IMR-90 (cell line): ENCODE results near the gene USO1. TPM values are rescaled to one million over a fixed set of nuclear protein-coding genes. Genes with fewer than 3 reads are reported as not detected.

Source experiments
- ATAC-seq: fragments of 200-7000 bp; cut with Tn5 transposase; 2 replicates; pipeline ENCODE4 v1.9.1; 2020; ENCODE audit warnings: low read depth, mild to moderate bottlenecking, moderate library complexity
- BruUV-seq: library from RNA; stranded (reverse); fragments of 400-500 nt; replicated peaks from 2 replicates; lab custom pipeline; 2021; lab: Mats Ljungman, UMichigan
- CTCF ChIA-PET: fragments of 300-600 bp; formaldehyde crosslinking; extraction: SDS; loops from one replicate; lab custom pipeline; 2021; ENCODE audit warnings: antibody characterized with exemption; lab: Yijun Ruan, JAX
- POLR2A ChIA-PET: fragments of 300-600 bp; sonication (Branson Sonifier 250); formaldehyde crosslinking; loops from one replicate; lab custom pipeline; 2022; ENCODE audit warnings: antibody characterized with exemption; ENCODE audit not compliant: unreplicated experiment; lab: Charles Lee
- DNase-seq: peaks from one replicate; pipeline ENCODE4 v3.0.0; 2013
- H2AFZ ChIP-seq: replicated peaks from 2 replicates; pipeline ENCODE3; 2013; ENCODE audit warnings: low read length, mild to moderate bottlenecking; ENCODE audit not compliant: poor library complexity
- H2AK5ac ChIP-seq: 2 replicates; pipeline ENCODE4 v1.6.1; 2013; ENCODE audit warnings: low read depth, low read length, inconsistent platforms
- H2AK9ac ChIP-seq: replicated peaks from 2 replicates; pipeline ENCODE3; 2013; ENCODE audit warnings: mild to moderate bottlenecking, low read depth, low read length, moderate library complexity; ENCODE audit not compliant: poor library complexity
- H2BK120ac ChIP-seq: 2 replicates; pipeline ENCODE4 v1.6.1; 2013; ENCODE audit warnings: low read depth, low read length, inconsistent platforms
- H2BK15ac ChIP-seq: 3 replicates; pipeline ENCODE4 v1.6.1; 2013; ENCODE audit warnings: low read depth, low read length, inconsistent platforms
- H2BK20ac ChIP-seq: 2 replicates; pipeline ENCODE4 v1.6.1; 2013; ENCODE audit warnings: low read depth, mild to moderate bottlenecking, inconsistent platforms, low read length, moderate library complexity
- H2BK5ac ChIP-seq: 2 replicates; pipeline ENCODE4 v1.6.1; 2013; ENCODE audit warnings: mild to moderate bottlenecking, low read depth, low read length, inconsistent platforms; ENCODE audit not compliant: poor library complexity, severe bottlenecking
- H3K14ac ChIP-seq: replicated peaks from 2 replicates; pipeline ENCODE4 v1.6.1; 2013; ENCODE audit warnings: low read depth, low read length, inconsistent platforms
- H3K18ac ChIP-seq: 2 replicates; pipeline ENCODE4 v1.6.1; 2013; ENCODE audit warnings: low read depth, low read length, control low read depth
- H3K23ac ChIP-seq: 2 replicates; pipeline ENCODE4 v1.6.1; 2013; ENCODE audit warnings: low read depth, low read length, inconsistent platforms
- H3K27ac ChIP-seq: 2 replicates; pipeline ENCODE4 v1.5.1; 2013; ENCODE audit warnings: mild to moderate bottlenecking, control low read depth, low read length; ENCODE audit not compliant: insufficient read depth
- H3K27me3 ChIP-seq: 2 replicates; pipeline ENCODE4 v1.6.1; 2013; ENCODE audit warnings: low read length; ENCODE audit not compliant: control insufficient read depth, insufficient read depth
- H3K36me3 ChIP-seq: 2 replicates; pipeline ENCODE4 v1.6.1; 2013; ENCODE audit warnings: low read length, mixed read lengths; ENCODE audit not compliant: control insufficient read depth, insufficient read depth
- H3K4ac ChIP-seq: 2 replicates; pipeline ENCODE4 v1.6.1; 2013; ENCODE audit warnings: low read depth, low read length, inconsistent platforms
- H3K4me1 ChIP-seq: 2 replicates; pipeline ENCODE4 v1.6.1; 2013; ENCODE audit warnings: low read length, mixed read lengths; ENCODE audit not compliant: control insufficient read depth, insufficient read depth
- H3K4me2 ChIP-seq: 2 replicates; pipeline ENCODE4 v1.6.1; 2013; ENCODE audit warnings: low read depth, mild to moderate bottlenecking, control low read depth, low read length, moderate library complexity
- H3K4me3 ChIP-seq: 2 replicates; pipeline ENCODE4 v1.5.1; 2013; ENCODE audit warnings: low read depth, mild to moderate bottlenecking, control low read depth, low read length, moderate library complexity; ENCODE audit not compliant: insufficient read depth
- H3K56ac ChIP-seq: 2 replicates; pipeline ENCODE4 v1.6.1; 2013; ENCODE audit warnings: low read length, inconsistent platforms; ENCODE audit not compliant: insufficient read depth; ENCODE audit errors: extremely low read depth
- H3K79me1 ChIP-seq, 2 experiments: 2 replicates each; pipeline ENCODE4 v1.6.1; 2013; ENCODE audit warnings: low read length in 2 of 2, inconsistent platforms in 1 of 2, low read depth in 1 of 2
- H3K9ac ChIP-seq: 2 replicates; pipeline ENCODE4 v1.6.1; 2013; ENCODE audit warnings: low read depth, low read length, control low read depth
- H3K9me1 ChIP-seq: 2 replicates; pipeline ENCODE4 v1.6.1; 2013; ENCODE audit warnings: low read length, inconsistent platforms; ENCODE audit not compliant: insufficient read depth
- H3K9me3 ChIP-seq: 2 replicates; pipeline ENCODE4 v1.6.1; 2013; ENCODE audit warnings: low read length; ENCODE audit not compliant: control insufficient read depth, insufficient read depth
- H4K20me1 ChIP-seq: 2 replicates; pipeline ENCODE4 v1.6.1; 2013; ENCODE audit warnings: low read length, inconsistent platforms; ENCODE audit not compliant: insufficient read depth
- H4K5ac ChIP-seq: 2 replicates; pipeline ENCODE4 v1.6.1; 2013; ENCODE audit warnings: mild to moderate bottlenecking, low read depth, low read length, control low read depth
- H4K8ac ChIP-seq, 2 experiments: 2 replicates each; pipeline ENCODE4 v1.6.1; 2013; ENCODE audit warnings: low read depth in 2 of 2, low read length in 2 of 2, control low read depth in 1 of 2, inconsistent platforms in 1 of 2
- H4K91ac ChIP-seq: 2 replicates; pipeline ENCODE4 v1.6.1; 2013; ENCODE audit warnings: low read depth, low read length, inconsistent platforms; ENCODE audit not compliant: insufficient read depth
- MXI1 ChIP-seq: IDR thresholded peaks from 2 replicates; pipeline ENCODE4 v1.6.1; 2012; ENCODE audit warnings: low read depth, mild to moderate bottlenecking, low read length, moderate library complexity, borderline replicate concordance
- WGBS, 2 experiments: methylation state at CpG; one replicate each; pipeline versions ENCODE4 v1.1.5 to v1.1.7; 2013; ENCODE audit warnings: missing lambda C conversion rate in 2 of 2; ENCODE audit not compliant: insufficient read length in 1 of 2; ENCODE audit errors: extremely low coverage in 2 of 2; 5-methylcytosine and 5-hydroxymethylcytosine counted together
- dilution Hi-C: fragments of 300-500 bp; cut with HindIII; formaldehyde crosslinking; loops from one replicate; pipeline ENCODE4 v1.14.3; 2018; ENCODE audit warnings: low sequenced_read_pairs; ENCODE audit not compliant: unreplicated experiment
- in situ Hi-C: fragments of 300-500 bp; cut with MboI; formaldehyde crosslinking; loops from 3 replicates; pipeline ENCODE4 v1.14.3; 2019; ENCODE audit warnings: low sequenced_read_pairs, inconsistent platforms, mixed read lengths
- intact Hi-C: fragments of 100-400 bp; cut with micrococcal nuclease; formaldehyde crosslinking; loops from 2 replicates; pipeline ENCODE4 v1.10.0; 2022
- polyA plus RNA-seq, 3 experiments: library from polyadenylated mRNA; depleted of rRNA; stranded (reverse); fragments of >200 nt; gene quantifications; 2 replicates each; pipeline ENCODE4 v1.2.3, GENCODE V29; 2012; ENCODE audit warnings: low replicate concordance in 1 of 3
- total RNA-seq: library from RNA; depleted of rRNA; stranded (reverse); fragments of >200 nt; gene quantifications from 2 replicates; pipeline ENCODE4 v1.2.3, GENCODE V29; 2012

The USO1 gene
- total and polyA plus RNA-seq, 2 of the 4 experiments (the other 2 are of a cell fraction), result 63.7 to 121 TPM

DNA sequence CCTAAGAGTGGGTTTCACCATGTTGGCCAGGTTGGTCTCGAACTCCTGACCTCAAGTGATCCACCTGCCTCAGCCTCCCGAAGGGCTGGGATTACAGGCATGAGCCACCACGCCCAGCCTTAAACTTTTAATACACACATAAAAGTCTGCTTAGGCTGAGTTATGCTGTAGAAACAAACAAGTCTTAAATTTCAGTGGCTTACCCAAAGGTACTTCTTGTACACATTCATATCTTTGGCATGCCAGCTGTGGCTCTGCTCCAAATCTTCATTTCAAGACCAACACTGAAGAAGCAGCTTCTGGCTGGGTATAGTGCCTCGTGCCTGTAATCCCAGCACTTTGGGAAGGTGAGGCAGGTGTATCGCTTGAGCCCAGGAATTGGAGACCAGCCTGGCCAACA lies 97.6 kb downstream of the USO1 start:
- H3K9me1 ChIP-seq, result no peaks in the 10 kb centered on the region
- no peak overlapping the region for H3K18ac ChIP-seq
- no peak overlapping the region for H2AK5ac ChIP-seq
- ChIA-PET POLR2A (no interaction called here), CTCF (no interaction called here)
- dilution Hi-C loops (no loop called here), in situ Hi-C loops (no loop called here), intact Hi-C loops (no loop called here)
- H4K91ac ChIP-seq, result no peak overlapping the region
- no CpG with 5 or more reads among the region's 5 CpGs for WGBS, 2 experiments
- no peaks in the 10 kb centered on the region for H3K27me3 ChIP-seq
- no peaks in the 10 kb centered on the region for H3K79me1 ChIP-seq
- H3K14ac ChIP-seq, result no peak overlapping the region
- no peak overlapping the region for H3K23ac ChIP-seq
- no peak overlapping the region for H2BK20ac ChIP-seq
- no peaks in the 10 kb centered on the region for H3K9me3 ChIP-seq
- no peak overlapping the region for H2BK5ac ChIP-seq
- H3K4ac ChIP-seq, result no peak overlapping the region
- H3K27ac ChIP-seq, result no peak overlapping the region
- no peak overlapping the region for H3K4me3 ChIP-seq
- H2AFZ ChIP-seq, result no peak overlapping the region
- H2BK120ac ChIP-seq, result no peak overlapping the region
- no peak overlapping the region for H3K56ac ChIP-seq
- H3K9ac ChIP-seq, result no peak overlapping the region
- H2AK9ac ChIP-seq, result no peak overlapping the region
- no peaks in the 10 kb centered on the region for H3K36me3 ChIP-seq
- H3K4me2 ChIP-seq, result no peak overlapping the region
- H4K5ac ChIP-seq, result no peak overlapping the region
- no peaks in the 10 kb centered on the region for H4K20me1 ChIP-seq
- H4K8ac ChIP-seq, result no peak overlapping the region
- no TSS peak for BruUV-seq
- ATAC-seq (peak; percentile 65; the same call in 1 of the 2 replicates), DNase-seq (peak; percentile 65)
- peaks cover 2% of the 10 kb centered on the region; the same call in 1 of the 2 replicates for H3K4me1 ChIP-seq
- no peak for TF ChIP-seq MXI1
- H2BK15ac ChIP-seq, result no peak overlapping the region
